NK-92 (cell line): ENCODE results near the gene KRTAP10-4.

Source experiments
- DNase-seq: peaks from one replicate; lab custom pipeline; 2025; ENCODE audit not compliant: unreplicated experiment; lab: John Stamatoyannopoulos, UW

Gene KRTAP10-4

GRCh38 chr21:44615466-44615865 is 41.9 kb downstream of the KRTAP10-4 start:
- DNase-seq, result no peak

- DNase-seq, result no peak
Observed at GRCh38 chr21:44615911-44616590, 42.5 kb downstream of the KRTAP10-4 start.

- DNase-seq, result no peak
Observed at GRCh38 chr21:44616591-44616926, 43.0 kb downstream of the KRTAP10-4 start.

- no peak for DNase-seq
Observed at GRCh38 chr21:44617071-44617501, 43.6 kb downstream of the KRTAP10-4 start.

GRCh38 chr21:44618504-44618903 is 45.0 kb downstream of the KRTAP10-4 start:
- DNase-seq, result no peak

GRCh38 chr21:44618909-44619308 is 45.4 kb downstream of the KRTAP10-4 start:
- no peak for DNase-seq

GRCh38 chr21:44619886-44620285 is 46.4 kb downstream of the KRTAP10-4 start:
- DNase-seq, result no peak

GRCh38 chr21:44623575-44623974 is 50.0 kb downstream of the KRTAP10-4 start:
- no peak for DNase-seq
